Esophagus muscularis mucosa (tissue), 4 donors: ENCODE results near the gene FRAS1. TPM values are rescaled to one million over a fixed set of nuclear protein-coding genes. Genes with fewer than 3 reads are reported as not detected.

Experiments used
- DNase-seq: peaks from one replicate; pipeline ENCODE4 v3.0.0-alpha.2; 2017; ENCODE audit errors: extremely low spot score
- H3K27ac ChIP-seq, 4 donors: fragments of 200-600 bp; sonication (generic); replicated peaks in 1 of 4; 1 replicate in 3 of 4; 2 replicates in 1 of 4; pipeline ENCODE4 v1.5.1; 2016 to 2019; ENCODE audit warnings: mild to moderate bottlenecking in 1 of 4
- H3K27me3 ChIP-seq, 4 donors: fragments of 200-600 bp; sonication (generic); one replicate each; pipeline versions ENCODE4 v1.5.1 to v1.6.0; 2016 to 2019
- H3K36me3 ChIP-seq, 4 donors: fragments of 200-600 bp; sonication (generic); one replicate each; pipeline ENCODE4 v1.5.1; 2016 to 2019
- H3K4me1 ChIP-seq, 4 donors: fragments of 200-600 bp; sonication (generic); one replicate each; pipeline ENCODE4 v1.5.1; 2016 to 2019
- H3K4me3 ChIP-seq, 4 donors: fragments of 200-600 bp; sonication (generic); 1 replicate in 2 of 4; 2 replicates in 2 of 4; pipeline ENCODE4 v1.5.1; 2016 to 2019; ENCODE audit warnings: mild to moderate bottlenecking in 4 of 4, moderate library complexity in 1 of 4
- H3K9me3 ChIP-seq, 4 donors: fragments of 200-600 bp; sonication (generic); 1 replicate in 3 of 4; 2 replicates in 1 of 4; pipeline ENCODE4 v1.5.1; 2016 to 2019
- CTCF ChIP-seq, 3 experiments: fragments of 200-600 bp in 2 of 3; fragments of 450-650 bp in 1 of 3; sonication (generic) in 2 of 3; IDR thresholded peaks; one replicate each; pipeline ENCODE4 v1.5.1; 2017 to 2019; ENCODE audit warnings: antibody characterized with exemption in 3 of 3, mild to moderate bottlenecking in 2 of 3, moderate library complexity in 1 of 3
- EP300 ChIP-seq: sonication (generic); formaldehyde crosslinking; IDR thresholded peaks from one replicate; pipeline ENCODE4 v1.6.1; 2017; ENCODE audit warnings: antibody characterized with exemption
- POLR2A ChIP-seq: fragments of 450-650 bp; IDR thresholded peaks from one replicate; pipeline ENCODE4 v1.6.1; 2017; ENCODE audit warnings: antibody characterized with exemption, moderate library complexity, mild to moderate bottlenecking, low read depth
- POLR2AphosphoS5 ChIP-seq, 2 donors: sonication (generic); formaldehyde crosslinking; IDR thresholded peaks; one replicate each; pipeline ENCODE4 v1.6.1; 2017; ENCODE audit warnings: antibody characterized with exemption in 2 of 2
- WGBS: methylation state at CpG from one replicate; pipeline ENCODE4 v1.1.5; 2018; 5-methylcytosine and 5-hydroxymethylcytosine counted together
- intact Hi-C: fragments of 100-400 bp; cut with DNase I; formaldehyde crosslinking; loops from one replicate; pipeline ENCODE4 v1.15.1; 2023
- total RNA-seq, 4 donors: library from RNA; depleted of rRNA; stranded (reverse); fragments of >200 nt; gene quantifications; one replicate each; pipeline versions ENCODE4 v1.1.0 to v1.2.1, GENCODE V29; 2016

FRAS1 gene
- total RNA-seq, 4 donors from 2014 or later = 5.3 to 8.7 (median 5.7) TPM

- no peaks in the 10 kb centered on the region for H3K27me3 ChIP-seq
- peak; percentile 68 for DNase-seq
- TF ChIP-seq POLR2AphosphoS5 (IDR thresholded peaks at IDR 0.05) (no peak), POLR2A (no peak), EP300 (no peak), CTCF (IDR thresholded peaks at IDR 0.05) (no peak)
- no peak overlapping the region for H3K27ac ChIP-seq
- 96% methylated on average over 6 of the region's 6 CpGs for WGBS
- H3K36me3 ChIP-seq = no peaks in the 10 kb centered on the region
- intact Hi-C loops = no loop called here
- H3K4me3 ChIP-seq = no peak overlapping the region
- H3K9me3 ChIP-seq = no peaks in the 10 kb centered on the region
- peaks cover 0 to 18% (median 9%) of the 10 kb centered on the region in 4 donors for H3K4me1 ChIP-seq
These were observed 153.7 kb downstream of the FRAS1 start for GRCh38 chr4:78210694-78211410.

DNA sequence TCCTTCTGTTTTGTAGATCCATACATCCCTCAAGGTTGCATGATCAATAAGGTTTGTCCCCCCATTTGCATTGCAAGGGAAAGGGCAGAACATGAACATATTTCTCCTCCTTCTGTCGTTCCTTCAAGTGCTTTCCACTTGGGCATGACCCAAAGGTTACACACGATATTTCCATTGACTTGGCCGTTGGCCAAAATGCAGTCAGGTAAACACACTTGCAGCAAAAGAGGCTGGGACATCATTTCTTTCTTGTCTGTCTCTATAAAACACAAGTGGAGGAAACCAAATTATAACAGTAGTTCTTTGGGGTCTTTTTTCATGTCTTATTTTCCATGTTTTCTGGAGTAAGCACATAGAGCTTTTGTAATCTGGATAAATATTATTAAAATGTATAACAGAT is 156.1 kb downstream of the FRAS1 start:
- WGBS = 28% methylated on average over 3 of the region's 3 CpGs
- intact Hi-C loops = no loop called here
- TF ChIP-seq EP300 (no peak), CTCF (IDR thresholded peaks at IDR 0.05) (no peak), POLR2A (no peak), POLR2AphosphoS5 (IDR thresholded peaks at IDR 0.05) (no peak)
- H3K36me3 ChIP-seq = no peaks in the 10 kb centered on the region
- no peaks in the 10 kb centered on the region for H3K9me3 ChIP-seq
- H3K27me3 ChIP-seq = no peaks in the 10 kb centered on the region
- no peak overlapping the region for H3K4me3 ChIP-seq
- peaks cover 0 to 18% (median 9%) of the 10 kb centered on the region in 4 donors for H3K4me1 ChIP-seq
- no peak overlapping the region for H3K27ac ChIP-seq
- DNase-seq = no peak

DNA sequence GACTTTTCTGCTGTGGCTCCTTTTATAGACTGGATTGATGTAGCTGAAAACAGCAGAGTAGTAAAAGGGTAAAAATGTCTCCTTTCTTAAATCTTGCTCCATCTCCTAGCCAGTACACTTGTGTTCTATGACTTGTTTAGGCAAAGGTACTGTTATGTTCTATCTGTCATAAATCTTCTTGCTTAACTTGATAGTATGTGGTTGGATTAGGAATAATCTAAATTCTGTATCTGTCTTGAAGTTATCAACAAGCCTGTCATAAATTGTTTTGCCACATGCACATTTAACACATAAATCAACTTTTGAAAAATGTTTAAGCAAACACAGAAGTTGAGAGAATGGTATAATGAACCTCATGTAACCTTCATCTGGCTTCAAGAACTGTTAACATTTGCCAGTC is 157.0 kb downstream of the FRAS1 start:
- Histone ChIP-seq H3K27me3 (no peaks in the 10 kb centered on the region), H3K9me3 (no peaks in the 10 kb centered on the region)
- intact Hi-C loops = no loop called here

DNA sequence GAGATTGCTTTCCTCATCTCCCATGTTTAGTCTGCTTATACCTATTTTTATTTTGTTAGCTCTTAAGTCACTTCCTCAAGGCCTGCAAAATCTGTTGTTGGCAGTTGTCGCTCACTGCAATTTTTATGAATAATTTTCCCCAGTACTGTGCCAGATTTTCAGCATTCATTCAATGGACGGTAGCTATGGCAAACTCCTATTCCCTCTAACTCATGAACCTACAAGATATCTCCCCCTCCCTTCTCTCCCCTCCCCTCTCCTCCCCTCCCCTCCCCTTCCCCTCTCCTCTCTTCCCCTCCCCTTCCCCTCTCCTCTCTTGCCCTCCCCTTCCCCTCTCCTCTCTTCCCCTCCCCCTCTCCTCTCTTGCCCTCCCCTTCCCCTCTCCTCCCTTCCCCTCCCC is 160.4 kb downstream of the FRAS1 start:
- H3K9me3 ChIP-seq = no peaks in the 10 kb centered on the region
- no peaks in the 10 kb centered on the region for H3K27me3 ChIP-seq
- 92% methylated on average over 2 of the region's 2 CpGs for WGBS
- DNase-seq = no peak
- peaks cover 0 to 23% (median 21%) of the 10 kb centered on the region in 4 donors for H3K4me1 ChIP-seq
- H3K27ac ChIP-seq = no peak overlapping the region
- no peak for TF ChIP-seq EP300
- TF ChIP-seq POLR2A = no peak
- no peak for TF ChIP-seq CTCF (IDR thresholded peaks at IDR 0.05)
- no peak for TF ChIP-seq POLR2AphosphoS5 (IDR thresholded peaks at IDR 0.05)
- intact Hi-C loops = no loop called here
- no peak overlapping the region for H3K4me3 ChIP-seq
- H3K36me3 ChIP-seq = no peaks in the 10 kb centered on the region

More for the DNA sequence above, 157.0 kb downstream of the FRAS1 start:
- Histone ChIP-seq H3K36me3 (no peaks in the 10 kb centered on the region), H3K4me1 (peaks cover 0 to 18% (median 14%) of the 10 kb centered on the region in 4 donors), H3K4me3 (no peak overlapping the region), H3K27ac (peak overlapping the region in 1 of 4 donors; percentile 25)
- DNase-seq = no peak
- TF ChIP-seq EP300 = no peak

- TF ChIP-seq POLR2AphosphoS5 (IDR thresholded peaks at IDR 0.05) (no peak), POLR2A (no peak), EP300 (no peak), CTCF (IDR thresholded peaks at IDR 0.05) (no peak)
- Histone ChIP-seq H3K9me3 (no peaks in the 10 kb centered on the region), H3K36me3 (no peaks in the 10 kb centered on the region), H3K27ac (no peak overlapping the region), H3K4me1 (peaks cover 0 to 23% (median 20%) of the 10 kb centered on the region in 4 donors), H3K27me3 (no peaks in the 10 kb centered on the region), H3K4me3 (no peak overlapping the region)
- WGBS = 96% methylated on average over 2 of the region's 2 CpGs
- DNase-seq = no peak
- intact Hi-C loops = no loop called here
These were observed 161.1 kb downstream of the FRAS1 start for GRCh38 chr4:78218260-78218659.
